Stimulated activated CD4-positive, alpha-beta T cell treated with anti-CD3 and anti-CD28 coated beads, Interleukin-4, amount 100 ng/mL, for 48 hours (primary cell): Measurements from ENCODE around the gene LRRC23.

Experiments used
- DNase-seq, 2 donors: peaks; one replicate each; pipeline ENCODE4 v3.0.0-alpha.2; 2020; ENCODE audit warnings: low read depth in 2 of 2

The LRRC23 gene

GRCh38 chr12:6925540-6926279 is 21.1 kb downstream of the LRRC23 start:
- no peak for DNase-seq

GRCh38 chr12:6927379-6928021 is 22.9 kb downstream of the LRRC23 start, which contains the start of gene ATN1:
ATN1 (plus strand) TSS chr12:6927959; CDS start chr12:6934002, 6,043 bp downstream.
- DNase-seq: peak in 1 of 2 donors; percentile 33

GRCh38 chr12:6928022-6928702 is 23.5 kb downstream of the LRRC23 start:
- no peak for DNase-seq

- DNase-seq: no peak
Observed at GRCh38 chr12:6928703-6929407, 24.2 kb downstream of the LRRC23 start.

- DNase-seq: no peak
Observed at GRCh38 chr12:6929466-6930452, 25.1 kb downstream of the LRRC23 start.

GRCh38 chr12:6932766-6933165 is 28.1 kb downstream of the LRRC23 start:
- no peak for DNase-seq

GRCh38 chr12:6934110-6934509 is 29.5 kb downstream of the LRRC23 start:
- no peak for DNase-seq

- DNase-seq: no peak
Observed at GRCh38 chr12:6935371-6936193, 31.0 kb downstream of the LRRC23 start.

GRCh38 chr12:6936194-6936635 is 31.6 kb downstream of the LRRC23 start:
- no peak for DNase-seq

- peak in 1 of 2 donors; percentile 50 for DNase-seq
Observed at GRCh38 chr12:6936636-6937480, 32.2 kb downstream of the LRRC23 start.

GRCh38 chr12:6937481-6938352 is 33.1 kb downstream of the LRRC23 start:
- peak; percentile 90 to 91 for DNase-seq

GRCh38 chr12:6938353-6939190 is 34.0 kb downstream of the LRRC23 start:
- DNase-seq: no peak

GRCh38 chr12:6939191-6939540 is 34.5 kb downstream of the LRRC23 start:
- DNase-seq: no peak

- DNase-seq: no peak
Observed at GRCh38 chr12:6941267-6941666, 36.6 kb downstream of the LRRC23 start.

GRCh38 chr12:6941782-6942181 is 37.2 kb downstream of the LRRC23 start:
- no peak for DNase-seq

GRCh38 chr12:6942331-6942665 is 37.7 kb downstream of the LRRC23 start:
- no peak for DNase-seq

- DNase-seq: peak; percentile 57 to 69
Observed at GRCh38 chr12:6943389-6943721, 38.7 kb downstream of the LRRC23 start.
